HCT116 (cell line): Measurements from ENCODE around the gene CAP1.

ENCODE experiments used
- CEBPB ChIP-seq: IDR thresholded peaks from 2 replicates; pipeline ENCODE4 v1.6.1; 2012; ENCODE audit warnings: low read depth
- EZH2 ChIP-seq: fragments of 200-600 bp; sonication (generic); IDR thresholded peaks from 2 replicates; pipeline ENCODE4 v1.6.1; 2017; ENCODE audit warnings: antibody characterized with exemption, mixed run types
- EZH2phosphoT487 ChIP-seq: fragments of 200-600 bp; IDR thresholded peaks from 2 replicates; pipeline ENCODE4 v1.6.1; 2018; ENCODE audit warnings: antibody characterized with exemption, borderline replicate concordance
- MAX ChIP-seq: IDR thresholded peaks from 2 replicates; pipeline ENCODE4 v1.6.1; 2012
- POLR2A ChIP-seq: IDR thresholded peaks from 2 replicates; pipeline ENCODE4 v1.7.0; 2011; ENCODE audit warnings: borderline replicate concordance; ENCODE audit not compliant: insufficient read depth, insufficient read length; ENCODE audit errors: extremely low read depth
- POLR2AphosphoS5 ChIP-seq: IDR thresholded peaks from 2 replicates; pipeline ENCODE4 v1.6.1; 2011; ENCODE audit warnings: mild to moderate bottlenecking, low read depth, low read length, moderate library complexity
- SP1 ChIP-seq: IDR thresholded peaks from 2 replicates; pipeline ENCODE4 v1.6.1; 2012; ENCODE audit warnings: low read depth
- SRF ChIP-seq: IDR thresholded peaks from 2 replicates; pipeline ENCODE4 v1.6.1; 2012; ENCODE audit warnings: low read depth
- ZBTB33 ChIP-seq: IDR thresholded peaks from 2 replicates; pipeline ENCODE4 v1.6.1; 2011; ENCODE audit warnings: mild to moderate bottlenecking, low read length, moderate library complexity; ENCODE audit not compliant: insufficient replicate concordance; ENCODE audit errors: extremely low read depth
- ZFX ChIP-seq: fragments of 450-650 bp; IDR thresholded peaks from 2 replicates; pipeline ENCODE4 v1.6.1; 2017
- TF ChIP-seq, protein P1 (sequence below), 3 experiments: fragments of 200-600 bp in 1 of 3; sonication (generic) in 1 of 3; IDR thresholded peaks in 2 of 3; conservative IDR thresholded peaks in 1 of 3; 2 replicates each; pipeline ENCODE4 v1.5.1; 2012 to 2017; ENCODE audit warnings: low read depth in 2 of 3, low read length in 2 of 3, antibody characterized with exemption in 1 of 3, borderline replicate concordance in 1 of 3, control low read depth in 1 of 3, mild to moderate bottlenecking in 1 of 3, mixed read lengths in 1 of 3, mixed run types in 1 of 3, moderate library complexity in 1 of 3; ENCODE audit not compliant: insufficient read depth in 1 of 3
- TF ChIP-seq, protein P2 (sequence below): IDR thresholded peaks from 2 replicates; pipeline ENCODE4 v1.6.1; 2012

DNA sequence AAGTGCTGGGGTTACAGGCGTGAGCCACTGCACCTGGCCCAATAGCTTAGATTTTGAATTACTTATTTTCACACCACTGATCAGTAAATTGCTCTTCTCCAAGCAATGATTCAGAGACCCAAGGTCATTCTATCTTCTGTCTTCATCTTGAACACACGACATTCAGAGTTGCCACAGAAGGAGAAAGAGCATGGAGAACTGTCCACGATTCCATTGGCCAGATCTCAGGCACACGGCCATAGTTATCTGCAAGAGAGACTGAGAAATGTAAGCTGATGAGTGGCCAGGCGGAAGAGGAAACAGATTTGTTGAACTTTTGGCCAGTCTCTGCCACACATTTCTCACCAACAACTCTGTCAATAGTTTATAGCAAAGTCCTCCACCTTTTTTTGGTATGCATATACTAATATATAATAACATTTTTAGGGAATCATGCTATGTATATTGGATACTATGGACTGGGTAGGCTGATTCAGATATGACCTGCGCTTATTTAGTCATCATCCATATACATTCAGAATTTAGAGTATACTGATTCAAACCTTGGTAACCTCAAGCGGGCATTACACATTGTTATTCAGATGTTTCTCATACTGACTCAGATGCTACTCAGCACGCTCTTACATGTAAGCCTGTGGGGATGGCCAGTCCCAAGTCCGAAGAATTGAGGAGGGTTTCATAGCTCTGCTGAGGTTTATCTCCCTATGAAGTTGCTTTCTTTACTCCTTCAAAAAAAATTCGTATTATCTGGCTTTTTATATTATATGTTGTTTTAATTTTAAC, 25.5 kb upstream of the CAP1 start:
- no peak for TF ChIP-seq EZH2
- no peak for TF ChIP-seq EZH2phosphoT487
- TF ChIP-seq CEBPB: no peak
- no peak for TF ChIP-seq POLR2A
- no peak; the same call in 1 of the 2 replicates for TF ChIP-seq MAX
- TF ChIP-seq, protein P1, sequence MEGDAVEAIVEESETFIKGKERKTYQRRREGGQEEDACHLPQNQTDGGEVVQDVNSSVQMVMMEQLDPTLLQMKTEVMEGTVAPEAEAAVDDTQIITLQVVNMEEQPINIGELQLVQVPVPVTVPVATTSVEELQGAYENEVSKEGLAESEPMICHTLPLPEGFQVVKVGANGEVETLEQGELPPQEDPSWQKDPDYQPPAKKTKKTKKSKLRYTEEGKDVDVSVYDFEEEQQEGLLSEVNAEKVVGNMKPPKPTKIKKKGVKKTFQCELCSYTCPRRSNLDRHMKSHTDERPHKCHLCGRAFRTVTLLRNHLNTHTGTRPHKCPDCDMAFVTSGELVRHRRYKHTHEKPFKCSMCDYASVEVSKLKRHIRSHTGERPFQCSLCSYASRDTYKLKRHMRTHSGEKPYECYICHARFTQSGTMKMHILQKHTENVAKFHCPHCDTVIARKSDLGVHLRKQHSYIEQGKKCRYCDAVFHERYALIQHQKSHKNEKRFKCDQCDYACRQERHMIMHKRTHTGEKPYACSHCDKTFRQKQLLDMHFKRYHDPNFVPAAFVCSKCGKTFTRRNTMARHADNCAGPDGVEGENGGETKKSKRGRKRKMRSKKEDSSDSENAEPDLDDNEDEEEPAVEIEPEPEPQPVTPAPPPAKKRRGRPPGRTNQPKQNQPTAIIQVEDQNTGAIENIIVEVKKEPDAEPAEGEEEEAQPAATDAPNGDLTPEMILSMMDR (IDR thresholded peaks at IDR 0.05 in 2 of 3, conservative IDR thresholded peaks at IDR 0.05 in 1 of 3; ENCODE audit: borderline replicate concordance in 1 of 3, insufficient read depth in 1 of 3, low read depth in 2 of 3, low read length in 2 of 3): no peak
- no peak for TF ChIP-seq ZBTB33
- no peak for TF ChIP-seq SP1
- no peak for TF ChIP-seq POLR2AphosphoS5
- TF ChIP-seq SRF: no peak
- no peak for TF ChIP-seq ZFX
- TF ChIP-seq, protein P2, sequence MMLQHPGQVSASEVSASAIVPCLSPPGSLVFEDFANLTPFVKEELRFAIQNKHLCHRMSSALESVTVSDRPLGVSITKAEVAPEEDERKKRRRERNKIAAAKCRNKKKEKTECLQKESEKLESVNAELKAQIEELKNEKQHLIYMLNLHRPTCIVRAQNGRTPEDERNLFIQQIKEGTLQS: no peak
